Measurements from ENCODE around the gene JADE2. TPM values are rescaled to one million over a fixed set of nuclear protein-coding genes. Genes with fewer than 3 reads are reported as not detected.

Gene JADE2
- total RNA-seq, 1 experiment from 2014 or later = 138 TPM

DNA sequence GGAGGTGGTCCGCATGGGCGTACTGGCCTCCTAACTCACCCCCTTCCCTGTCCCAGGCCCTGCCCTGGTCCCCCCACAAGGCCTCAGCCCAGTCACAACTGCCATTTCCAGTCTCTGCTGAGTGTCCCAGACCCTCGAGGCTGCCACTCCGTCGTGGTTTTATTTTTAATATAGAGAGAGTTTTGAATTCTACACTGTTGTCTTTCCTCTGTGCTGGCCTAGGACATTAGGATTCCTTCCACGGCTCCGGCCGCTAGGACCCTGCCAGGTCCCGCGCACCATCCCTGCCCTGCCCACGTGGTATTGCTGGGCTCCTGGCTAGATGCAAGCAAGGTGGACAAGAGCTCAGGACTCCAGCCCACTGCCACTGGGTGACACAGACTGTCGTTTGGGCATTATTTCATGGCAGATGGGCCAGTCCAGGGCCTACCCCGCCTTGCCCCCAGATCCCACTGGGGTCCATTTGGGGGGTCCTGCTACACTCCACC is 53.9 kb downstream of the JADE2 start:
- no TSS peak for BruUV-seq (replicated peaks)
- Mint-ChIP-seq H3K27me3 (ENCODE audit: insufficient read depth, unreplicated experiment) (no peaks in the 10 kb centered on the region), H3K36me3 (ENCODE audit: insufficient read depth, unreplicated experiment) (peaks cover 82% of the 10 kb centered on the region), H3K4me1 (ENCODE audit: insufficient read depth, unreplicated experiment) (peaks cover 24% of the 10 kb centered on the region), H3K9me3 (ENCODE audit: unreplicated experiment) (no peaks in the 10 kb centered on the region), H3K4me3 (ENCODE audit: unreplicated experiment) (no peak overlapping the region), H3K27ac (ENCODE audit: low read depth, unreplicated experiment) (no peak overlapping the region)
- no peak for TF ChIP-seq CTCF (IDR thresholded peaks at IDR 0.05; ENCODE audit: unreplicated experiment)
- intact Hi-C loops (cut with micrococcal nuclease) = loop anchor here (10.0 kb wide), 1 partner anchor 625 kb away; no protein-coding TSS in a partner anchor
- no peak for DNase-seq (ENCODE audit: unreplicated experiment)
- POLR2A ChIA-PET = no interaction called here
- CTCF ChIA-PET = interaction anchor here (0.6 to 3.4 kb wide), 9 partner anchors 8 to 278 kb away, joined by 3 to 32 read pairs (median 10); no protein-coding TSS in a partner anchor

DNA sequence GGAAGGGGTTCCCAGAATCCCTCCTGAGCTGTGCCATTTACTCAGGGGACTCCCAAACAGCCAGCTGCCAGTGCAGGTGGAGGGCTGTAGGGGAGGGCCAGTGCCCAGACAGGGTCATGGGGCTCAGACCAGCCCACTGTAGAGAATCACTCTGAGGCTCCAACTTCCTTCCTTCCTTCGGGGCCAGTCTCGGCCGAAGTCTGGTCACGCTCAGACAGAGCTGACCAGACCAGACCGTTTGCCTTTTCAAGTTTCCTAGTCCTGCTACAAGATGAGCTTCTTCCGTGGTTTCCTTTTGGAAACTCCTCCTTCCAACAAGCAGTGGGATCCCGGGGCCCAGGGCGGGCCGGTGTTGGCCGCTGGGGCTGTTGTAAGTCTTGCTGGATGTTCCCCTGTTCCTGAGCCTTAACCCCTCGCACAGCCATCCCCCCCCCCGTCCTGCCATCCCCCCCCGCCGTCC is 54.6 kb downstream of the JADE2 start:
- Mint-ChIP-seq H3K4me1 (ENCODE audit: insufficient read depth, unreplicated experiment) (peaks cover 22% of the 10 kb centered on the region), H3K36me3 (ENCODE audit: insufficient read depth, unreplicated experiment) (peaks cover 75% of the 10 kb centered on the region), H3K27ac (ENCODE audit: low read depth, unreplicated experiment) (no peak overlapping the region), H3K4me3 (ENCODE audit: unreplicated experiment) (no peak overlapping the region), H3K27me3 (ENCODE audit: insufficient read depth, unreplicated experiment) (no peaks in the 10 kb centered on the region), H3K9me3 (ENCODE audit: unreplicated experiment) (no peaks in the 10 kb centered on the region)
- BruUV-seq (replicated peaks) = no TSS peak
- POLR2A ChIA-PET = interaction anchor here (0.6 to 1.0 kb wide), 3 partner anchors 28 to 167 kb away, joined by 3 to 4 read pairs (median 4); no protein-coding TSS in a partner anchor
- no peak for DNase-seq (ENCODE audit: unreplicated experiment)
- intact Hi-C loops (cut with micrococcal nuclease) = no loop called here
- TF ChIP-seq CTCF (IDR thresholded peaks at IDR 0.05; ENCODE audit: unreplicated experiment) = no peak
- CTCF ChIA-PET = interaction anchor here (1.0 to 1.5 kb wide), 6 partner anchors 29 to 395 kb away, joined by 3 to 5 read pairs (median 4); no protein-coding TSS in a partner anchor

- TF ChIP-seq CTCF (IDR thresholded peaks at IDR 0.05; ENCODE audit: unreplicated experiment) = no peak
- ChIA-PET CTCF (interaction anchor here (0.6 to 1.1 kb wide), 5 partner anchors 103 to 396 kb away, joined by 3 to 4 read pairs (median 3); no protein-coding TSS in a partner anchor), POLR2A (interaction anchor here (0.7 kb wide), 1 partner anchor 153 kb away, joined by 3 read pairs; no protein-coding TSS in a partner anchor)
- Mint-ChIP-seq H3K27ac (ENCODE audit: low read depth, unreplicated experiment) (peak overlapping the region; percentile 15), H3K27me3 (ENCODE audit: insufficient read depth, unreplicated experiment) (no peaks in the 10 kb centered on the region), H3K36me3 (ENCODE audit: insufficient read depth, unreplicated experiment) (peaks cover 62% of the 10 kb centered on the region), H3K9me3 (ENCODE audit: unreplicated experiment) (no peaks in the 10 kb centered on the region), H3K4me3 (ENCODE audit: unreplicated experiment) (no peak overlapping the region), H3K4me1 (ENCODE audit: insufficient read depth, unreplicated experiment) (peaks cover 18% of the 10 kb centered on the region)
- intact Hi-C loops (cut with micrococcal nuclease) = no loop called here
- no peak for DNase-seq (ENCODE audit: unreplicated experiment)
- no TSS peak for BruUV-seq (replicated peaks)
These were observed 55.9 kb downstream of the JADE2 start for GRCh38 chr5:134581241-134581981.

DNA sequence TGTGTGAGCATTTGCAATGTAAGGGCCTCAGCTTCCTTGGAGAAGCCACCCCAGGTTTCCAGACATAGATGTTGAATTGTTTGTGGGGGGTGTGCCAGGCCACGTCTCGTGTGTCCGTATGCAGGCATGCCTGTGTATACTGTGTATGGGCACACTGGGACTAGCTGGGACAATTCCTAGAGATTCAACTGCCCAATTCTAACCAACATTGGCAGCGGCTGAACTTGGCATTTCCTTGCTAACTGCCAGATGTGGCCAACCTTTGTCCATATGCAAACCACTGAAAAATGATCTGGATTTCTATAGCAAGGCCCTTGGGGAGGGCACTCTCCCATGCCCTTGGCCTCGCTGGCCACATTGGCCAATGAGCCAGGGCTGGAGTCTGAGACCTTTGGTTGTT is 56.8 kb downstream of the JADE2 start:
- POLR2A ChIA-PET = interaction anchor here (0.7 kb wide), 1 partner anchor 154 kb away, joined by 3 read pairs; no protein-coding TSS in a partner anchor
- no peak overlapping the region for H3K4me3 Mint-ChIP-seq (ENCODE audit: unreplicated experiment)
- CTCF ChIA-PET = interaction anchor here (0.5 to 0.8 kb wide), 2 partner anchors 15 to 272 kb away, joined by 3 to 5 read pairs; no protein-coding TSS in a partner anchor

More for the DNA sequence above, 56.8 kb downstream of the JADE2 start:
- intact Hi-C loops (cut with micrococcal nuclease) = no loop called here
- Mint-ChIP-seq H3K36me3 (ENCODE audit: insufficient read depth, unreplicated experiment) (peaks cover 53% of the 10 kb centered on the region), H3K27me3 (ENCODE audit: insufficient read depth, unreplicated experiment) (no peaks in the 10 kb centered on the region), H3K4me1 (ENCODE audit: insufficient read depth, unreplicated experiment) (peaks cover 17% of the 10 kb centered on the region), H3K9me3 (ENCODE audit: unreplicated experiment) (no peaks in the 10 kb centered on the region), H3K27ac (ENCODE audit: low read depth, unreplicated experiment) (no peak overlapping the region)
- no peak for DNase-seq (ENCODE audit: unreplicated experiment)
- TF ChIP-seq CTCF (IDR thresholded peaks at IDR 0.05; ENCODE audit: unreplicated experiment) = no peak
- BruUV-seq (replicated peaks) = TSS peak; percentile 10

Measured in MCF 10A (cell line).